Endothelial cell of umbilical vein (primary cell): ENCODE data around the gene SPATA33. TPM values are rescaled to one million over a fixed set of nuclear protein-coding genes. Genes with fewer than 3 reads are reported as not detected.

Source experiments
- BruUV-seq: library from RNA; stranded (reverse); fragments of 400-500 nt; replicated peaks from 2 replicates; lab custom pipeline; 2021; lab: Mats Ljungman, UMichigan
- CTCF ChIA-PET: fragments of 300-600, 350-600 bp; sonication (Branson Sonifier 250); formaldehyde crosslinking; loops from one replicate; lab custom pipeline; 2021; ENCODE audit warnings: antibody characterized with exemption, inconsistent platforms; lab: Charles Lee
- POLR2A ChIA-PET: fragments of 300-600, 350-600 bp; sonication (Branson Sonifier 250); formaldehyde crosslinking; loops from one replicate; lab custom pipeline; 2021; ENCODE audit warnings: antibody characterized with exemption, inconsistent platforms; lab: Charles Lee
- DNase-seq: peaks from one replicate; pipeline ENCODE4 v3.0.0-alpha.2; 2011; ENCODE audit warnings: low read depth, low spot score
- FAIRE-seq: peaks from 2 replicates; lab custom pipeline; 2011; peaks lifted over from hg19 to GRCh38; lab: Jason Lieb, UNC
- H2AFZ ChIP-seq: 2 replicates; pipeline ENCODE4 v1.6.0; 2012; ENCODE audit warnings: low read depth, low read length, control low read depth, inconsistent platforms
- H3K27ac ChIP-seq: 2 replicates; pipeline ENCODE4 v1.5.1; 2011; ENCODE audit warnings: low read depth, mild to moderate bottlenecking, control low read depth, low read length, moderate library complexity; ENCODE audit not compliant: insufficient read depth
- H3K27me3 ChIP-seq, 2 experiments: 2 replicates each; pipeline versions ENCODE4 v1.6.0 to v1.6.1; 2011; ENCODE audit warnings: low read length in 2 of 2, mixed read lengths in 1 of 2; ENCODE audit not compliant: control insufficient read depth in 2 of 2, insufficient read depth in 2 of 2
- H3K36me3 ChIP-seq, 2 experiments: 2 replicates in 1 of 2; 3 replicates in 1 of 2; pipeline ENCODE4 v1.5.1; 2011; ENCODE audit warnings: low read length in 2 of 2, mild to moderate bottlenecking in 1 of 2, moderate library complexity in 1 of 2; ENCODE audit not compliant: control insufficient read depth in 2 of 2, insufficient read depth in 2 of 2; ENCODE audit errors: extremely low read depth in 1 of 2
- H3K4me1 ChIP-seq: 3 replicates; pipeline ENCODE4 v1.5.1; 2011; ENCODE audit warnings: mild to moderate bottlenecking, low read length; ENCODE audit not compliant: control insufficient read depth, insufficient read depth; ENCODE audit errors: extremely low read depth
- H3K4me2 ChIP-seq: 2 replicates; pipeline ENCODE4 v1.6.1; 2011; ENCODE audit warnings: low read length, control low read depth, mixed read lengths; ENCODE audit not compliant: insufficient read depth
- H3K4me3 ChIP-seq, 3 experiments: fragments of 200-600 bp in 1 of 3; sonication (generic), shearing (Covaris generic) in 1 of 3; replicated peaks in 1 of 3; 2 replicates each; pipeline ENCODE4 v1.5.1; 2011 to 2016; ENCODE audit warnings: control low read depth in 3 of 3, low read length in 3 of 3, mild to moderate bottlenecking in 2 of 3, inconsistent platforms in 1 of 3, low read depth in 1 of 3, moderate library complexity in 1 of 3; ENCODE audit not compliant: insufficient read depth in 1 of 3
- H3K79me2 ChIP-seq: 2 replicates; pipeline ENCODE4 v1.6.0; 2012; ENCODE audit warnings: low read length, inconsistent platforms; ENCODE audit not compliant: control insufficient read depth, insufficient read depth
- H3K9ac ChIP-seq: replicated peaks from 2 replicates; pipeline ENCODE3; 2011; ENCODE audit warnings: low read length, control low read depth; ENCODE audit not compliant: insufficient read depth; ENCODE audit errors: extremely low read depth
- H3K9me1 ChIP-seq: replicated peaks from 3 replicates; pipeline ENCODE4 v1.6.0; 2011; ENCODE audit warnings: mild to moderate bottlenecking, low read length; ENCODE audit not compliant: control insufficient read depth, insufficient read depth; ENCODE audit errors: extremely low read depth
- H3K9me3 ChIP-seq: replicated peaks from 2 replicates; pipeline ENCODE4 v1.5.1; 2012; ENCODE audit warnings: low read length, inconsistent platforms; ENCODE audit not compliant: control insufficient read depth, insufficient read depth
- H4K20me1 ChIP-seq: replicated peaks from 2 replicates; pipeline ENCODE3; 2011; ENCODE audit warnings: mild to moderate bottlenecking, low read length; ENCODE audit not compliant: control insufficient read depth, insufficient read depth; ENCODE audit errors: extremely low read depth
- EZH2 ChIP-seq: IDR thresholded peaks from 2 replicates; pipeline ENCODE4 v1.6.1; 2012; ENCODE audit warnings: borderline replicate concordance, low read depth, mild to moderate bottlenecking, moderate library complexity, low read length, inconsistent platforms; ENCODE audit not compliant: severe bottlenecking
- FOS ChIP-seq: IDR thresholded peaks from 2 replicates; pipeline ENCODE4 v1.6.1; 2011; ENCODE audit warnings: mild to moderate bottlenecking, low read length, moderate library complexity, borderline replicate concordance; ENCODE audit not compliant: insufficient read depth
- GATA2 ChIP-seq: IDR thresholded peaks from 2 replicates; pipeline ENCODE4 v1.7.0; 2011; ENCODE audit warnings: low read depth, mild to moderate bottlenecking, moderate library complexity, mixed read lengths, low read length; ENCODE audit not compliant: insufficient read length, insufficient read depth
- JUN ChIP-seq: IDR thresholded peaks from 2 replicates; pipeline ENCODE4 v1.6.1; 2011; ENCODE audit warnings: borderline replicate concordance, low read depth; ENCODE audit not compliant: insufficient read length, insufficient read depth
- MYC ChIP-seq: IDR thresholded peaks from one replicate; pipeline ENCODE4 v1.6.1; 2011; ENCODE audit warnings: mild to moderate bottlenecking, low read depth, low read length
- POLR2A ChIP-seq: IDR thresholded peaks from 2 replicates; pipeline ENCODE4 v1.6.1; 2012; ENCODE audit warnings: low read depth, mild to moderate bottlenecking, control low read depth, low read length
- POLR2AphosphoS5 ChIP-seq: IDR thresholded peaks from 2 replicates; pipeline ENCODE4 v1.6.1; 2012; ENCODE audit warnings: low read depth, mild to moderate bottlenecking, control low read depth, low read length, moderate library complexity; ENCODE audit not compliant: insufficient read depth
- dilution Hi-C: fragments of 300-500 bp; cut with MboI; formaldehyde crosslinking; loops from one replicate; pipeline ENCODE4 v1.15.0; 2019; ENCODE audit warnings: low sequenced_read_pairs; ENCODE audit not compliant: extremely low pct_ligation_motif_present
- intact Hi-C: fragments of 100-400 bp; cut with micrococcal nuclease; formaldehyde crosslinking; loops from one replicate; pipeline ENCODE4 v1.10.0; 2022
- polyA plus RNA-seq, 4 experiments: library from polyadenylated mRNA; depleted of rRNA in 3 of 4; stranded (reverse) in 3 of 4; unstranded in 1 of 4; fragments of >200 nt; gene quantifications; 2 replicates each; pipeline versions ENCODE4 v1.2.1 to v1.2.3, GENCODE V29; 2011 to 2012; ENCODE audit warnings: missing spikeins in 1 of 4
- total RNA-seq: library from RNA; stranded (reverse); gene quantifications from 2 replicates; pipeline ENCODE4 v1.2.3, GENCODE V29; 2021
- TF ChIP-seq, protein P1 (sequence below): IDR thresholded peaks from 2 replicates; pipeline ENCODE4 v1.6.1; 2011; ENCODE audit not compliant: insufficient read depth, insufficient read length
- TF ChIP-seq, protein P2 (sequence below), 2 donors: IDR thresholded peaks; 1 replicate in 1 of 2; 2 replicates in 1 of 2; pipeline ENCODE4 v1.5.1; 2011; ENCODE audit warnings: low read length in 2 of 2, mild to moderate bottlenecking in 2 of 2, moderate library complexity in 2 of 2, control low read depth in 1 of 2, inconsistent platforms in 1 of 2, low read depth in 1 of 2; ENCODE audit not compliant: insufficient read depth in 1 of 2; ENCODE audit errors: extremely low read depth in 1 of 2

Gene SPATA33
- total and polyA plus RNA-seq, 2 donors (not counting 3 experiments of a cell fraction or from before 2014, with no cell fraction given), result 3.5 to 11.4 TPM

DNA sequence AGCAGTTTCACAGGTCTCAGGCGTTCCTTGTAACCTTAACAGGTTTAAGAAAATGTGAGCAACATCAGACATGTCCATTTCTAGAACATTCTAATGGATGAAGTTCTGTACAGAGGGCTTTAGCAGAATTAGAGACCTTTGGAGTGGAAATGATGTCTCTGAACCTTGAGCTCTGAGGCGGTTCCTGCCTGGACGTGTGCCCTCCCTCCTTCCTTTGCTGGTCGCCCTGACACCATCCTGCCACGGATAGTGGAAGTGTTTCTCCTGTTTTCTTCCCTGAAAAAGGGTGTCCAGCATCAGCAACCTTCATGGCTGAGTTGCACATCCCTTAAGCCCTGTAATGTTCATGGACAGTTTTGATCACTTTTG is 11.1 kb downstream of the SPATA33 start:
- ChIA-PET CTCF (interaction anchor here (1.1 to 1.9 kb wide), 3 partner anchors 10 to 66 kb away, joined by 3 to 4 read pairs (median 4); no protein-coding TSS in a partner anchor), POLR2A (no interaction called here)
- Histone ChIP-seq H3K9me3 (no peaks in the 10 kb centered on the region), H3K4me2 (peak overlapping the region; percentile 27), H2AFZ (no peak overlapping the region), H3K9me1 (no peaks in the 10 kb centered on the region), H3K36me3 (no peaks in the 10 kb centered on the region), H3K4me3 (no peak overlapping the region), H3K9ac (no peak overlapping the region), H3K27me3 (no peaks in the 10 kb centered on the region), H4K20me1 (no peaks in the 10 kb centered on the region), H3K79me2 (no peaks in the 10 kb centered on the region), H3K4me1 (no peaks in the 10 kb centered on the region), H3K27ac (no peak overlapping the region)
- DNase-seq (no peak), FAIRE-seq (no peak)
- dilution Hi-C loops, result no loop called here
- no peak for TF ChIP-seq MYC
- no peak for TF ChIP-seq EZH2
- TF ChIP-seq, protein P1, sequence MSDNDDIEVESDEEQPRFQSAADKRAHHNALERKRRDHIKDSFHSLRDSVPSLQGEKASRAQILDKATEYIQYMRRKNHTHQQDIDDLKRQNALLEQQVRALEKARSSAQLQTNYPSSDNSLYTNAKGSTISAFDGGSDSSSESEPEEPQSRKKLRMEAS, result no peak
- TF ChIP-seq JUN, result no peak
- TF ChIP-seq GATA2, result no peak
- TF ChIP-seq, protein P2, sequence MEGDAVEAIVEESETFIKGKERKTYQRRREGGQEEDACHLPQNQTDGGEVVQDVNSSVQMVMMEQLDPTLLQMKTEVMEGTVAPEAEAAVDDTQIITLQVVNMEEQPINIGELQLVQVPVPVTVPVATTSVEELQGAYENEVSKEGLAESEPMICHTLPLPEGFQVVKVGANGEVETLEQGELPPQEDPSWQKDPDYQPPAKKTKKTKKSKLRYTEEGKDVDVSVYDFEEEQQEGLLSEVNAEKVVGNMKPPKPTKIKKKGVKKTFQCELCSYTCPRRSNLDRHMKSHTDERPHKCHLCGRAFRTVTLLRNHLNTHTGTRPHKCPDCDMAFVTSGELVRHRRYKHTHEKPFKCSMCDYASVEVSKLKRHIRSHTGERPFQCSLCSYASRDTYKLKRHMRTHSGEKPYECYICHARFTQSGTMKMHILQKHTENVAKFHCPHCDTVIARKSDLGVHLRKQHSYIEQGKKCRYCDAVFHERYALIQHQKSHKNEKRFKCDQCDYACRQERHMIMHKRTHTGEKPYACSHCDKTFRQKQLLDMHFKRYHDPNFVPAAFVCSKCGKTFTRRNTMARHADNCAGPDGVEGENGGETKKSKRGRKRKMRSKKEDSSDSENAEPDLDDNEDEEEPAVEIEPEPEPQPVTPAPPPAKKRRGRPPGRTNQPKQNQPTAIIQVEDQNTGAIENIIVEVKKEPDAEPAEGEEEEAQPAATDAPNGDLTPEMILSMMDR (IDR thresholded peaks at IDR 0.05; ENCODE audit: extremely low read depth in 1 of 2, insufficient read depth in 1 of 2, low read depth in 1 of 2, low read length in 2 of 2), result no peak
- no peak for TF ChIP-seq POLR2AphosphoS5
- no peak for TF ChIP-seq POLR2A
- TF ChIP-seq FOS, result no peak
- BruUV-seq, result no TSS peak
- intact Hi-C loops, result no loop called here
